ENCODE data around the gene TRDMT1. TPM values are rescaled to one million over a fixed set of nuclear protein-coding genes. Genes with fewer than 3 reads are reported as not detected.

Gene TRDMT1
- total and polyA plus RNA-seq, 10 donors: 1.6 to 40.0 (median 12.0) TPM

GRCh38 chr10:17109475-17110207 lies 91.8 kb downstream of the TRDMT1 start:
- no peak overlapping the region for H3K4me3 ChIP-seq
- no peak for TF ChIP-seq POLR2A (IDR thresholded peaks at IDR 0.05)
- TF ChIP-seq POLR2AphosphoS5 (IDR thresholded peaks at IDR 0.05): no peak
- TF ChIP-seq CTCF (IDR thresholded peaks at IDR 0.05 in 8 of 11, conservative IDR thresholded peaks at IDR 0.05 in 3 of 11): no peak
- no peak overlapping the region for H3K27ac ChIP-seq
- intact Hi-C loops (cut with DNase I; ENCODE audit: low total_unique reads): no loop called here
- H3K4me1 ChIP-seq: no peaks in the 10 kb centered on the region
- DNase-seq: no peak
- H3K36me3 ChIP-seq: peaks cover 0 to 4% (median 0%) of the 10 kb centered on the region in 6 donors
- H3K9me3 ChIP-seq: no peaks in the 10 kb centered on the region
- H3K27me3 ChIP-seq (replicated peaks in 1 of 7): no peaks in the 10 kb centered on the region
- WGBS, 5 donors: 89 to 97% (median 94%) methylated on average over 3 of the region's 3 CpGs

GRCh38 chr10:17109046-17109445 lies 92.4 kb downstream of the TRDMT1 start:
- Histone ChIP-seq H3K9me3 (no peaks in the 10 kb centered on the region), H3K27ac (no peak overlapping the region), H3K4me3 (no peak overlapping the region), H3K4me1 (no peaks in the 10 kb centered on the region), H3K27me3 (replicated peaks in 1 of 7) (no peaks in the 10 kb centered on the region), H3K36me3 (peaks cover 0 to 4% (median 0%) of the 10 kb centered on the region in 6 donors)
- 80 to 90% (median 87%) methylated on average over 2 of the region's 2 CpGs for WGBS, 5 donors
- intact Hi-C loops (cut with DNase I; ENCODE audit: low total_unique reads): no loop called here
- TF ChIP-seq POLR2A (IDR thresholded peaks at IDR 0.05): no peak
- TF ChIP-seq POLR2AphosphoS5 (IDR thresholded peaks at IDR 0.05): no peak
- no peak for TF ChIP-seq CTCF (IDR thresholded peaks at IDR 0.05 in 8 of 11, conservative IDR thresholded peaks at IDR 0.05 in 3 of 11)
- no peak for DNase-seq

GRCh38 chr10:17106991-17107390 lies 94.5 kb downstream of the TRDMT1 start:
- intact Hi-C loops (cut with DNase I; ENCODE audit: low total_unique reads): no loop called here
- TF ChIP-seq POLR2A (IDR thresholded peaks at IDR 0.05): no peak
- Histone ChIP-seq H3K36me3 (no peaks in the 10 kb centered on the region), H3K9me3 (no peaks in the 10 kb centered on the region), H3K27me3 (replicated peaks in 1 of 7) (no peaks in the 10 kb centered on the region), H3K4me1 (no peaks in the 10 kb centered on the region), H3K4me3 (no peak overlapping the region), H3K27ac (no peak overlapping the region)
- no peak for DNase-seq
- WGBS, 5 donors: 74 to 89% (median 83%) methylated on average over 5 of the region's 5 CpGs

- Histone ChIP-seq H3K9me3 (no peaks in the 10 kb centered on the region), H3K4me3 (no peak overlapping the region), H3K27ac (peak overlapping the region in 5 of 8 donors; percentile 10 to 65 (median 32)), H3K36me3 (no peaks in the 10 kb centered on the region), H3K4me1 (peaks cover 0 to 5% (median 0%) of the 10 kb centered on the region in 6 donors), H3K27me3 (replicated peaks in 1 of 7) (no peaks in the 10 kb centered on the region)
- TF ChIP-seq CTCF (IDR thresholded peaks at IDR 0.05 in 8 of 11, conservative IDR thresholded peaks at IDR 0.05 in 3 of 11) (no peak), POLR2AphosphoS5 (IDR thresholded peaks at IDR 0.05) (no peak), POLR2A (IDR thresholded peaks at IDR 0.05) (no peak)
- intact Hi-C loops (cut with DNase I; ENCODE audit: low total_unique reads): no loop called here
- DNase-seq: no peak
Observed at GRCh38 chr10:17101910-17102266, 99.6 kb downstream of the TRDMT1 start.
